Activated CD8-positive, alpha-beta memory T cell treated with anti-CD3 and anti-CD28 coated beads for 24 hours (primary cell): ENCODE measurements around the gene NANS.

Experiments used
- DNase-seq: peaks from one replicate; pipeline ENCODE4 v3.0.0-alpha.2; 2020

Gene NANS

GRCh38 chr9:98056269-98057137 is at the start of gene NANS:
Gene NANS, plus strand, starts transcription at chr9:98056732. Its CDS starts 77 bp downstream, at chr9:98056809.
- DNase-seq, result peak; percentile 95

- DNase-seq, result no peak
These were observed 49.1 kb upstream of the NANS start for GRCh38 chr9:98007251-98007928.

GRCh38 chr9:98008764-98009163 is 47.8 kb upstream of the NANS start:
- DNase-seq, result no peak

- DNase-seq, result no peak
These were observed 47.1 kb upstream of the NANS start for GRCh38 chr9:98009437-98009836.

- DNase-seq, result no peak
These were observed 46.6 kb upstream of the NANS start for GRCh38 chr9:98009936-98010335.

GRCh38 chr9:98010445-98010844 is 46.1 kb upstream of the NANS start:
- DNase-seq, result no peak

- DNase-seq, result no peak
These were observed 45.4 kb upstream of the NANS start for GRCh38 chr9:98011122-98011521.

- DNase-seq, result no peak
These were observed 40.3 kb upstream of the NANS start for GRCh38 chr9:98016137-98016680.

GRCh38 chr9:98017306-98017705 is 39.2 kb upstream of the NANS start:
- no peak for DNase-seq

GRCh38 chr9:98018347-98018746 is 38.2 kb upstream of the NANS start:
- no peak for DNase-seq

GRCh38 chr9:98019098-98019497 is 37.4 kb upstream of the NANS start:
- DNase-seq, result no peak

- DNase-seq, result peak; percentile 33
These were observed 36.7 kb upstream of the NANS start for GRCh38 chr9:98019869-98020268.

- DNase-seq, result peak; percentile 55
These were observed 35.9 kb upstream of the NANS start for GRCh38 chr9:98020476-98021145.

GRCh38 chr9:98021306-98022040 is 35.1 kb upstream of the NANS start:
- DNase-seq, result peak; percentile 46

GRCh38 chr9:98022447-98022846 is 34.1 kb upstream of the NANS start:
- peak; percentile 11 for DNase-seq

GRCh38 chr9:98024702-98025101 is 31.8 kb upstream of the NANS start:
- no peak for DNase-seq

- no peak for DNase-seq
These were observed 25.4 kb upstream of the NANS start for GRCh38 chr9:98031169-98031568.

GRCh38 chr9:98031935-98032334 is 24.6 kb upstream of the NANS start:
- peak; percentile 13 for DNase-seq

GRCh38 chr9:98034593-98035546 is 21.7 kb upstream of the NANS start:
- peak; percentile 96 for DNase-seq

GRCh38 chr9:98037357-98037756 is 19.2 kb upstream of the NANS start:
- DNase-seq, result no peak

GRCh38 chr9:98038958-98039357 is 17.6 kb upstream of the NANS start:
- DNase-seq, result no peak
